ENCODE measurements around the gene ENGASE.

GRCh38 chr17:79081571-79082276, 7.1 kb downstream of the ENGASE start:
- TF ChIP-seq CTCF (IDR thresholded peaks at IDR 0.05) (no peak), POLR2A (IDR thresholded peaks at IDR 0.05) (no peak)
